Loucy (cell line): ENCODE measurements around the gene TMEM237.

ENCODE experiments used
- EZH2phosphoT487 ChIP-seq: fragments of 200-600 bp; IDR thresholded peaks from 2 replicates; pipeline ENCODE4 v1.6.1; 2018; ENCODE audit warnings: antibody characterized with exemption, mild to moderate bottlenecking, moderate library complexity, borderline replicate concordance
- TF ChIP-seq, protein P1 (sequence below): fragments of 200-600 bp; sonication (generic); conservative IDR thresholded peaks from 2 replicates; pipeline ENCODE4 v1.5.1; 2014; ENCODE audit warnings: mild to moderate bottlenecking, antibody characterized with exemption, low read length

DNA sequence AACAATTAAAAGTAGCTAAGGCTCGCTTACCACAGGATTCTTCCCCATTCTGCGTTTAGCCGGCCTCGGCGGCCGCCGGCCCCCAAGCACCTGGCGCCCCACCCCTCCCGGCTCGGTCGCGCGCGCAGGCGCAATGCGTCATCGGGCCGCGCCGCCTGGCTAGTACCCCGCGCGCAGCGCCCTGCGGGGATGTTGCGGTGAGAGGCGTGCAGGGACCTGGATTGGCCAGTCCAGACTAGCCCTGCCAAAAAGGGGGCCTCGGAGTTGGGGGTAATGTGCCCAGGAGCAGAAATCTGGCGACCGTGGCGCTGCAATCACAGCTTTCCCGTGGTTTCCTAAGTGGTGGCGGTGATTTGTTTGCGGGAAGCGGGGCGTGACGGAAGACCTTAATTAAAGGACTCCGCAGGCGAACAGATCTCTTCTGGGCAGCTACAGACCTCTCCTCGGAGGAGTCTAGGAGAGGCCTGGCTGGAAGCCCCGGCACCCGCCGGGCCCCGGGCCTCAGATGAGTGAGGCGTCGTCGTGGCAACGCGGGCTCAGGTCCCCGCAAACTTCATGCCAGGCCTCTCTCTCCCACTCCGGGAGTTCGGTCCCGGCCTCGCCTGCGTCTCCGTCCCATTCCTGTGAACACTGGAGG is 606 bp downstream of the TMEM237 start:
- TF ChIP-seq, protein P1, sequence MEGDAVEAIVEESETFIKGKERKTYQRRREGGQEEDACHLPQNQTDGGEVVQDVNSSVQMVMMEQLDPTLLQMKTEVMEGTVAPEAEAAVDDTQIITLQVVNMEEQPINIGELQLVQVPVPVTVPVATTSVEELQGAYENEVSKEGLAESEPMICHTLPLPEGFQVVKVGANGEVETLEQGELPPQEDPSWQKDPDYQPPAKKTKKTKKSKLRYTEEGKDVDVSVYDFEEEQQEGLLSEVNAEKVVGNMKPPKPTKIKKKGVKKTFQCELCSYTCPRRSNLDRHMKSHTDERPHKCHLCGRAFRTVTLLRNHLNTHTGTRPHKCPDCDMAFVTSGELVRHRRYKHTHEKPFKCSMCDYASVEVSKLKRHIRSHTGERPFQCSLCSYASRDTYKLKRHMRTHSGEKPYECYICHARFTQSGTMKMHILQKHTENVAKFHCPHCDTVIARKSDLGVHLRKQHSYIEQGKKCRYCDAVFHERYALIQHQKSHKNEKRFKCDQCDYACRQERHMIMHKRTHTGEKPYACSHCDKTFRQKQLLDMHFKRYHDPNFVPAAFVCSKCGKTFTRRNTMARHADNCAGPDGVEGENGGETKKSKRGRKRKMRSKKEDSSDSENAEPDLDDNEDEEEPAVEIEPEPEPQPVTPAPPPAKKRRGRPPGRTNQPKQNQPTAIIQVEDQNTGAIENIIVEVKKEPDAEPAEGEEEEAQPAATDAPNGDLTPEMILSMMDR = no peak
- no peak for TF ChIP-seq EZH2phosphoT487
